GM23338 (cell line): Measurements from ENCODE around the gene PPP2R2B.

Experiments used
- CREB1 ChIP-seq: fragments of 250-450 bp; sonication (Bioruptor Pico); IDR thresholded peaks from 2 replicates; pipeline ENCODE4 v1.5.0; 2020; ENCODE audit warnings: low read depth, mild to moderate bottlenecking, moderate library complexity
- CTCF ChIP-seq, 2 experiments: fragments of 200-600 bp in 1 of 2; sonication (generic) in 1 of 2; conservative IDR thresholded peaks; 2 replicates each; pipeline versions ENCODE4 v1.5.1 to v1.6.1; 2016 to 2017; ENCODE audit warnings: antibody characterized with exemption in 2 of 2, low read depth in 2 of 2, mild to moderate bottlenecking in 2 of 2, moderate library complexity in 1 of 2
- ETS1 ChIP-seq: IDR thresholded peaks from 2 replicates; pipeline ENCODE4 v1.6.1; 2016; ENCODE audit warnings: antibody characterized with exemption
- EZH2 ChIP-seq: fragments of 200-600 bp; sonication (generic); IDR thresholded peaks from one replicate; pipeline ENCODE4 v1.8.0; 2017; ENCODE audit warnings: antibody characterized with exemption, mild to moderate bottlenecking, low read depth; ENCODE audit not compliant: unreplicated experiment
- EZH2phosphoT487 ChIP-seq: fragments of 200-600 bp; sonication (generic); IDR thresholded peaks from one replicate; pipeline ENCODE4 v1.8.1; 2018; ENCODE audit warnings: antibody characterized with exemption; ENCODE audit not compliant: unreplicated experiment
- JUNB ChIP-seq: IDR thresholded peaks from one replicate; pipeline ENCODE4 v1.6.1; 2016; ENCODE audit warnings: antibody characterized with exemption; ENCODE audit not compliant: unreplicated experiment
- NANOG ChIP-seq: IDR thresholded peaks from 2 replicates; pipeline ENCODE4 v1.6.1; 2016; ENCODE audit warnings: antibody characterized with exemption, borderline replicate concordance
- POLR2AphosphoS5 ChIP-seq: IDR thresholded peaks from 2 replicates; pipeline ENCODE4 v1.6.1; 2016; ENCODE audit warnings: antibody characterized with exemption, low read depth
- REST ChIP-seq: IDR thresholded peaks from one replicate; pipeline ENCODE4 v1.6.1; 2018; ENCODE audit warnings: antibody characterized with exemption; ENCODE audit not compliant: unreplicated experiment
- STAT1 ChIP-seq: IDR thresholded peaks from one replicate; pipeline ENCODE4 v1.6.1; 2016; ENCODE audit warnings: antibody characterized with exemption; ENCODE audit not compliant: unreplicated experiment
- ZNF114 ChIP-seq: fragments of 250-450 bp; sonication (Bioruptor Pico); IDR thresholded peaks from 2 replicates; pipeline ENCODE4 v1.5.0; 2020; ENCODE audit warnings: mild to moderate bottlenecking, moderate library complexity
- ZNF331 ChIP-seq: fragments of 250-450 bp; sonication (Bioruptor Pico); IDR thresholded peaks from 2 replicates; pipeline ENCODE4 v1.5.0; 2020; ENCODE audit warnings: low read depth, mild to moderate bottlenecking, moderate library complexity
- TF ChIP-seq, protein P1 (sequence below): fragments of 250-450 bp; sonication (Bioruptor Pico); IDR thresholded peaks from 2 replicates; pipeline ENCODE4 v1.5.0; 2020; ENCODE audit warnings: mild to moderate bottlenecking, moderate library complexity

DNA sequence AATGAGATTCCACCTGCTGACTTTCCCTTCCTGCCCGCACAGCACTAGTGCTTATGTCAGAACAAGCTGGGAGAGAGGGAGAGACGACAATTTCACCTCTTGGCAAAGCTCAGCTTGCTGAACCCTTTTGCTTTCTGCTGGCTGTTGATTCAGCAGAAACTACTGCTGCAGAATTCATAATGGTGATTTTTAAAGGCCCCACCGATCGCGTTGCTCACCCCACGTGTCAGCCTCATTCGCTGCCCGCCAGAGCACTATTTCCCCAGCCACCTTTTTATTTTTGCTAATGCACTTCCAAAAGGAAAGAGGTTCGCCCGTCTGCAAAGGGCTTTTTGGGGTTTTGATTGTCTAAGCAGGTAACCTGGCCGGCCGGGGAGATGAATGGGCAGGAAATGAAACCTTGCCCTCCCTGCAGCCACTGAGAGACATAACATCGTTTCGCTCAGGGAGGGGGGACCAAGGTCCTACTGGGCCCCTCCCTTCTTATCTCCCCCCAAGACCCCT, 1.3 kb downstream of the PPP2R2B start:
- TF ChIP-seq CTCF (conservative IDR thresholded peaks at IDR 0.05; ENCODE audit: low read depth in 2 of 2): no peak
- no peak for TF ChIP-seq POLR2AphosphoS5
- no peak for TF ChIP-seq EZH2
- TF ChIP-seq REST: no peak
- TF ChIP-seq EZH2phosphoT487: no peak
- TF ChIP-seq ZNF331 (CRISPR knock-in tag): no peak
- no peak for TF ChIP-seq CREB1 (CRISPR knock-in tag)
- TF ChIP-seq NANOG: no peak
- TF ChIP-seq JUNB: no peak
- no peak for TF ChIP-seq ZNF114 (CRISPR knock-in tag)
- no peak for TF ChIP-seq ETS1
- no peak for TF ChIP-seq STAT1
- TF ChIP-seq, protein P1, sequence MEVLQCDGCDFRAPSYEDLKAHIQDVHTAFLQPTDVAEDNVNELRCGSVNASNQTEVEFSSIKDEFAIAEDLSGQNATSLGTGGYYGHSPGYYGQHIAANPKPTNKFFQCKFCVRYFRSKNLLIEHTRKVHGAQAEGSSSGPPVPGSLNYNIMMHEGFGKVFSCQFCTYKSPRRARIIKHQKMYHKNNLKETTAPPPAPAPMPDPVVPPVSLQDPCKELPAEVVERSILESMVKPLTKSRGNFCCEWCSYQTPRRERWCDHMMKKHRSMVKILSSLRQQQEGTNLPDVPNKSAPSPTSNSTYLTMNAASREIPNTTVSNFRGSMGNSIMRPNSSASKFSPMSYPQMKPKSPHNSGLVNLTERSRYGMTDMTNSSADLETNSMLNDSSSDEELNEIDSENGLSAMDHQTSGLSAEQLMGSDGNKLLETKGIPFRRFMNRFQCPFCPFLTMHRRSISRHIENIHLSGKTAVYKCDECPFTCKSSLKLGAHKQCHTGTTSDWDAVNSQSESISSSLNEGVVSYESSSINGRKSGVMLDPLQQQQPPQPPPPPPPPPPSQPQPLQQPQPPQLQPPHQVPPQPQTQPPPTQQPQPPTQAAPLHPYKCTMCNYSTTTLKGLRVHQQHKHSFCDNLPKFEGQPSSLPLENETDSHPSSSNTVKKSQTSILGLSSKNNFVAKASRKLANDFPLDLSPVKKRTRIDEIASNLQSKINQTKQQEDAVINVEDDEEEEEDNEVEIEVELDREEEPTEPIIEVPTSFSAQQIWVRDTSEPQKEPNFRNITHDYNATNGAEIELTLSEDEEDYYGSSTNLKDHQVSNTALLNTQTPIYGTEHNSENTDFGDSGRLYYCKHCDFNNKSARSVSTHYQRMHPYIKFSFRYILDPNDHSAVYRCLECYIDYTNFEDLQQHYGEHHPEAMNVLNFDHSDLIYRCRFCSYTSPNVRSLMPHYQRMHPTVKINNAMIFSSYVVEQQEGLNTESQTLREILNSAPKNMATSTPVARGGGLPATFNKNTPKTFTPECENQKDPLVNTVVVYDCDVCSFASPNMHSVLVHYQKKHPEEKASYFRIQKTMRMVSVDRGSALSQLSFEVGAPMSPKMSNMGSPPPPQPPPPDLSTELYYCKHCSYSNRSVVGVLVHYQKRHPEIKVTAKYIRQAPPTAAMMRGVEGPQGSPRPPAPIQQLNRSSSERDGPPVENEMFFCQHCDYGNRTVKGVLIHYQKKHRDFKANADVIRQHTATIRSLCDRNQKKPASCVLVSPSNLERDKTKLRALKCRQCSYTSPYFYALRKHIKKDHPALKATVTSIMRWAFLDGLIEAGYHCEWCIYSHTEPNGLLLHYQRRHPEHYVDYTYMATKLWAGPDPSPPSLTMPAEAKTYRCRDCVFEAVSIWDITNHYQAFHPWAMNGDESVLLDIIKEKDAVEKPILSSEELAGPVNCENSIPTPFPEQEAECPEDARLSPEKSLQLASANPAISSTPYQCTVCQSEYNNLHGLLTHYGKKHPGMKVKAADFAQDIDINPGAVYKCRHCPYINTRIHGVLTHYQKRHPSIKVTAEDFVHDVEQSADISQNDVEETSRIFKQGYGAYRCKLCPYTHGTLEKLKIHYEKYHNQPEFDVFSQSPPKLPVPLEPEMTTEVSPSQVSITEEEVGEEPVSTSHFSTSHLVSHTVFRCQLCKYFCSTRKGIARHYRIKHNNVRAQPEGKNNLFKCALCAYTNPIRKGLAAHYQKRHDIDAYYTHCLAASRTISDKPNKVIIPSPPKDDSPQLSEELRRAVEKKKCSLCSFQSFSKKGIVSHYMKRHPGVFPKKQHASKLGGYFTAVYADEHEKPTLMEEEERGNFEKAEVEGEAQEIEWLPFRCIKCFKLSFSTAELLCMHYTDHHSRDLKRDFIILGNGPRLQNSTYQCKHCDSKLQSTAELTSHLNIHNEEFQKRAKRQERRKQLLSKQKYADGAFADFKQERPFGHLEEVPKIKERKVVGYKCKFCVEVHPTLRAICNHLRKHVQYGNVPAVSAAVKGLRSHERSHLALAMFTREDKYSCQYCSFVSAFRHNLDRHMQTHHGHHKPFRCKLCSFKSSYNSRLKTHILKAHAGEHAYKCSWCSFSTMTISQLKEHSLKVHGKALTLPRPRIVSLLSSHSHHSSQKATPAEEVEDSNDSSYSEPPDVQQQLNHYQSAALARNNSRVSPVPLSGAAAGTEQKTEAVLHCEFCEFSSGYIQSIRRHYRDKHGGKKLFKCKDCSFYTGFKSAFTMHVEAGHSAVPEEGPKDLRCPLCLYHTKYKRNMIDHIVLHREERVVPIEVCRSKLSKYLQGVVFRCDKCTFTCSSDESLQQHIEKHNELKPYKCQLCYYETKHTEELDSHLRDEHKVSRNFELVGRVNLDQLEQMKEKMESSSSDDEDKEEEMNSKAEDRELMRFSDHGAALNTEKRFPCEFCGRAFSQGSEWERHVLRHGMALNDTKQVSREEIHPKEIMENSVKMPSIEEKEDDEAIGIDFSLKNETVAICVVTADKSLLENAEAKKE (CRISPR knock-in tag): no peak
